GM12873 (cell line): Measurements from ENCODE around the gene MSX1.

Source experiments
- TF ChIP-seq, protein P1 (sequence below): IDR thresholded peaks from 2 replicates; pipeline ENCODE4 v1.5.1; 2012; ENCODE audit warnings: low read depth, mild to moderate bottlenecking, moderate library complexity, low read length, control low read depth; ENCODE audit not compliant: insufficient read depth; ENCODE audit errors: missing control alignments

MSX1 gene

GRCh38 chr4:4855301-4856070, 4.0 kb upstream of the MSX1 start:
- TF ChIP-seq, protein P1, sequence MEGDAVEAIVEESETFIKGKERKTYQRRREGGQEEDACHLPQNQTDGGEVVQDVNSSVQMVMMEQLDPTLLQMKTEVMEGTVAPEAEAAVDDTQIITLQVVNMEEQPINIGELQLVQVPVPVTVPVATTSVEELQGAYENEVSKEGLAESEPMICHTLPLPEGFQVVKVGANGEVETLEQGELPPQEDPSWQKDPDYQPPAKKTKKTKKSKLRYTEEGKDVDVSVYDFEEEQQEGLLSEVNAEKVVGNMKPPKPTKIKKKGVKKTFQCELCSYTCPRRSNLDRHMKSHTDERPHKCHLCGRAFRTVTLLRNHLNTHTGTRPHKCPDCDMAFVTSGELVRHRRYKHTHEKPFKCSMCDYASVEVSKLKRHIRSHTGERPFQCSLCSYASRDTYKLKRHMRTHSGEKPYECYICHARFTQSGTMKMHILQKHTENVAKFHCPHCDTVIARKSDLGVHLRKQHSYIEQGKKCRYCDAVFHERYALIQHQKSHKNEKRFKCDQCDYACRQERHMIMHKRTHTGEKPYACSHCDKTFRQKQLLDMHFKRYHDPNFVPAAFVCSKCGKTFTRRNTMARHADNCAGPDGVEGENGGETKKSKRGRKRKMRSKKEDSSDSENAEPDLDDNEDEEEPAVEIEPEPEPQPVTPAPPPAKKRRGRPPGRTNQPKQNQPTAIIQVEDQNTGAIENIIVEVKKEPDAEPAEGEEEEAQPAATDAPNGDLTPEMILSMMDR: no peak

DNA sequence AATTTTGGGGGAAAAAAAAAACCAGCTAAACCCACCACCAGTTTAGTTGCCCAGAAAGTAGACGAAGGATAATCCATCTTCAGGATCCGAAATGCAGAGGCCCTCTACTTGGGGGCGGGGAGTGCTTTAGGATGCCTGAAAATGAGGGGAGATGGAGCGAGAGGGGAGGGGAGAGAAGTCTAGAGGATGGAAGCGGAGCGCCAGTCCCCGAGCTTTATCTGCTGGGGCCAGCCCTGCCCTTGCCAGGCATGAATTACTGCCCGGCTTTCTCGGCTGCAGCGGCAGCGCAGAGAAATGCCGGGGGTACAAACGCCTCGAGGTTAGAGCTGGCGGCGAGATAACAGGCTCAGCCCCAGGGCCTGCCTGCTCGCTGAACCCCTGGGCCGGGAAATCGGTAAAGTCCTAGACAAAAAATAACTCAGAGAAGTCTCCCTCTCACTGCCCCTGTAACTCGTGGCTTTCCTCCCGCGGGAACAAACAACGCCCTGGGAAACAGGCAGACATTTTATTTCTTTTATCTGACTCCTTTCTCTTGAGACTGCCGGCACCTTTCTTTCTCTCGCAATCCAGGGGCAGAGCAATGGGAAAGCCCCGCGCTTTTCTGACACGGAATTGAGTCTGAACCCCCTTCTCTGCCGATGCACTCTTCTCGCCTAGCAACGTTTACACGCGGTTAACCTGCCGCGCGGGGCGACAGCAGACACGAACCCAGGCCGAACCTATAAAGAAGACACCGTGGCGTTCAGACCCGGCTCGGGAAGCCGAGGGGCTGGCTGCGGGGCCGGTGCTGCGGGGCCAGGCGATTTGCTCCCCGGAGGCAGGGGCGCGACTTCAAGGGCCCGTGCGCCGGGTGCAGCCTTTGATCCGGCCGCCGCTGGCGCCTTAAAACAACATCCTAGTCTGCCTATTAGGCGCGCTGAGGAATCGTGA, 3.1 kb upstream of the MSX1 start:
- TF ChIP-seq, protein P1: no peak

DNA sequence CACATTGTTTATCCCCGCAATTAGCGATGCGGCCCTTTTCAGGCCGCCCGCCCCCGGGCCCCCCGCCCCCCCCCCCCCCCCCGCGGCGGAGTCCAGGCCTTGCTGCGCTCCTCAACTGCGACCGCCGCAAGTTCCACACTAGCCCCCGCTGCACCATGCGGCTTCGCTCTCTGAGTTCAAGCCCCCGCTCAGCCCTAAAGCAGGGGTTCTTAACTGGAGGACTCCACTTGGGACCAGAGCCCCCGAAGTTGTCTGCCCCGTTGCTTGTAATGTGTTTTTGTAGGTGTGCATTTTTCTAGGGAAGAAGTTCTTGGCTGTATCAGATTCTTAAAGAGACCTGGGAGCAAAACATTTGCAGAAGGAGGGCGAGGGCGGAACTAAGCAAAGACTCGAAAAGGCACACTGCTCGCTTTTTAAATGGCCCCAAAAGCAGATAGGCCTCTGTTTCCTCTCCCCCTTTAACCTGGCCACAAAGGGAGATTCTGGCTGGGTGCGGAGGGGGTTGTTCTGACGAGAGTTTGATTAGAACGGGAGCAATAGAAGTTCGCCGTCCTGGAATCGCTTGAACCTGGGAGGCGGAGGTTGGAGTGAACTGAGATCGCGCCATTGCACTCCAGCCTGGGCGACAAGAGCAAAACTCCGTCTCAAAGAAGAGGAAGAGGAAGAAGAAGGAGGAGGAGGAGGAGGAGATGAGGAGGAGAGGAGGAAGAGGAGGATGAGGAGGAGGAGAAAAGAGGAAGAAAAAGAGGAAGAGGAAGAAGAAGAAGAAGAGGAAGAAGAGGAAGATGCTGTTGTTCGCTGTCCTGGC, 2.3 kb upstream of the MSX1 start:
- TF ChIP-seq, protein P1: no peak

- TF ChIP-seq, protein P1: no peak
These were observed 1.5 kb upstream of the MSX1 start for GRCh38 chr4:4857809-4858508.

- TF ChIP-seq, protein P1: no peak
These were observed 739 bp upstream of the MSX1 start for GRCh38 chr4:4858527-4859324.

DNA sequence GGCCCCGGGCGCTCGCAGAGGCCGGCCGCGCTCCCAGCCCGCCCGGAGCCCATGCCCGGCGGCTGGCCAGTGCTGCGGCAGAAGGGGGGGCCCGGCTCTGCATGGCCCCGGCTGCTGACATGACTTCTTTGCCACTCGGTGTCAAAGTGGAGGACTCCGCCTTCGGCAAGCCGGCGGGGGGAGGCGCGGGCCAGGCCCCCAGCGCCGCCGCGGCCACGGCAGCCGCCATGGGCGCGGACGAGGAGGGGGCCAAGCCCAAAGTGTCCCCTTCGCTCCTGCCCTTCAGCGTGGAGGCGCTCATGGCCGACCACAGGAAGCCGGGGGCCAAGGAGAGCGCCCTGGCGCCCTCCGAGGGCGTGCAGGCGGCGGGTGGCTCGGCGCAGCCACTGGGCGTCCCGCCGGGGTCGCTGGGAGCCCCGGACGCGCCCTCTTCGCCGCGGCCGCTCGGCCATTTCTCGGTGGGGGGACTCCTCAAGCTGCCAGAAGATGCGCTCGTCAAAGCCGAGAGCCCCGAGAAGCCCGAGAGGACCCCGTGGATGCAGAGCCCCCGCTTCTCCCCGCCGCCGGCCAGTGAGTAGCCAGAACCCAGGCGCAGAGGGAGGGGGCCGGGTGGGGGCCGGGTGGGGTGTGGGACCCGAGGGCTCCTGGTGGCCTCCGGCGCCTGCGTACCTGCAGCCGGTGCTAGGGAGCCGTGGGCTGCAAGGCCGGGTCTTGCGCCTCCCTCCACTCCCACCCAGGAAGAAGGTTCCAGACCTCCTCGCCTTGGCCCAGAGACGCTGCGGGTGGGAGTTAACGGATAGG, 534 bp downstream of the MSX1 start:
- TF ChIP-seq, protein P1: no peak
